ENCODE results near the gene TMCC1.
"Not testable (repeated sequence)": the region's sequence is repeated elsewhere in the genome, so short reads cannot be mapped to it uniquely, and the experiment has no call there.

Gene TMCC1

DNA sequence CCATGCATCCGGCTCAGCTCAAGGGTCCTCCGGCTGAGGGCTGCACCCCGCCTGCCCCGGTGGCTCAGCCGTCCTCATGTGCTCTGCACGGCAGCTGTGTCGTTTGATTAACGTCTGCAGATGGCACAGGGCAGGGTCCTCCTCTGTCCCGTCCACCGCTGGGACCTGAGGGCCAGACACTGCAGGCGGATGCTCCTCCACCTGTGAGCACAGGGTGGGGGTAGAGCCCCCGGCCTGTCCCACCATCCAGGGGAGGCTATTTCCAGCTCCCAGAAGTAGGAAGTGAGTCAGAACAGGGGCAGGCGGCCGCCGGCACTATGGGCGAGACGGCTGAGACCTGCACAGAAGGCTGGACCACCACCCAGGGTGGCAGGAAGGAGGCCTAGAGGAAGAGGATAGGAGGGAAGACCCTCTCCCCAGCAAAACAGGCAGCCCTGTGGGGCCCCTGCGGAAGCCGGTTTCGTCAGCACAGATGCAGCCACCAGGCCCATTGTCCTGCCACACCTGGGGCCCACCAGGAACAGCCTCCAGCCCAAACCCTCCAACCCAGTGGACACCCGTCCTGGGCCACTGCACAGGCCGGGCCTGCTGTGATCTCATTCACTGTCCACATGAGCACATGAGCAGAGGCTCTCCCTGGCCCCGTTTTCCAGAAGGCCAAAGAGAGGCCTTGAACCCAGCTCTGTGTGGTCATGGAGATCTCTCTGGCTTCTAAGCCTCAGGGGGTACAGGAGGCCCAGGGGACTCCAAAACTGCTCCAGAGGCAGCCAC, 274.4 kb downstream of the TMCC1 start:
- no peak for DNase-seq

- DNase-seq: no peak
These were observed 275.2 kb downstream of the TMCC1 start for GRCh38 chr3:129618186-129618820.

GRCh38 chr3:129617381-129618185, 275.9 kb downstream of the TMCC1 start:
- DNase-seq: no peak

DNA sequence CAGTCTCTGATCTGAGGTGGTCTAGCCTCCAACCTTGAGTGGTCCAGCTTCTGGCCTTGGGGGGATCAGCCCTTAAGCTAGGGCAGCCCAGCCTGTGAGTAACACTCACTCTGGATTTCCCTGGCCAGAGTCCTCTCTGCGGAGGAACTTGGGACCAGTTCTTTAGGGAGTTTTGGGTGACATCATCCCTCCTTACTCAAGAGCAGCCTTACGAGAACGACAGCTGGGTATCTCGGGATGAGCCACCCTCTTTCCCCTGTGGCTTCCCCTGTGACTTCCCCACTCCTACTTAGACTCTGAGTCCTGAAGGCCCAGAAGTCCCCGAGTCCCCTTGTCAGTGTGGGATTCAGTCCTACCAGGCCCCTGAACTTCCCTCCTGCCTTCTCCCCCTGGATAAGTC, 276.8 kb downstream of the TMCC1 start:
- DNase-seq: no peak

GRCh38 chr3:129616291-129616690, 277.2 kb downstream of the TMCC1 start:
- DNase-seq: no peak

GRCh38 chr3:129615751-129616281, 277.7 kb downstream of the TMCC1 start:
- no peak for DNase-seq

DNA sequence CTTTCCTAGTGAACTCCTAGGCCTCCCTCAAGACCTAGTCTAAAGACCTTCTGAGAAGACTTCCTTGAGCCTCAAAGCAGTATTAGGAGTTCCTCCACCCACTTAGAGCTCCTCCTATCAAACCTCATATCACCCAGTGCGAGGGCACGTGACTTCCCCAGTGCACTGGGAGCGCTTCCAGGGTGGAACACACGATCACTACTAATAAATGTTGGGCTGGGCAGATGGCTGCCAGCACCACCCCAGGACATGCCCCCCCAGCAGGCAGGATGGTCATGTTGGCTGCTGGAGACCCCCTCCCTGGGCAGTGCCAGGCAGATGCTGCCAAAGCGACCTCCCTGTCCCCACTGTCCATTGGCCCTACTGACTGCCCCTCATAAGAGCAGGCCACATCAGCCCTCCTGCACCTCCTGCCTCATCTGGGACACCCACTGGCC, 278.6 kb downstream of the TMCC1 start:
- DNase-seq: no peak

DNA sequence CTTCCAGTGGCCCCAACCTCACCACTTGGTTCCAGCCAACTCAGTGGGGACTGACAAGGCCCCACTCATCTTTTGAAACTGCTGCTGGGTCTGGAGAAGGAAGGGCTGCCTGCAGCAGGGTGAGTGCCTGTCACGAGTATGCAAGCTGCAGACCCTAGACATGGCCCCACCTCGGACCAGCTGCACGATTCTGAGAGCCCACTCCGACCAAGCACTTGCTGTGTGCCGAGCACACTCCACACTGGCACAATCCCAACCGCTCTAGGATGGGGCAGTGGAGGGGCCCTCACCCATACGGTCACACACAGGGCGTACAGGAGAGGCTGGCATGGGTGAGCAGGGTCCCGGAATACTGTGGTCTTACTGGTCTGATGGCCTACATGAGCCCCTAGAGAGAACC, 279.1 kb downstream of the TMCC1 start:
- DNase-seq: no peak

DNA sequence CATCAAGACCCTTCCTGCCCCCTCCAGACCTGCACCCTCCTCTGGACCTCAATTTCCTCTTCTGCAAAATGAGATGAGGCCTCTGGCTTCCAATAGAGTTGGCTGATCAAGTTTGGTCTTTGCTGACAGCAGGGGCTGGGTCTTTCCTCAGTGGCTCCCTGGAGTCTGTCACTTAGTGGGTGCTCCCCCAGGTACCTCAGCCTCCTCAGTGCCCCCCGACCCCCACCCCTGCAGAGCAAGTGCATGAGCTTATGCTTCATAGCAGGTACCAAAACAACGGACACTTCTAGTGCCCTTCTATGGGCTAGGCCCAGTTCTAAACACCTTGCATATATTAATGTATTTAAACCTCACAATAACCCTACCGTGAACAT, 280.2 kb downstream of the TMCC1 start:
- DNase-seq: no peak

DNA sequence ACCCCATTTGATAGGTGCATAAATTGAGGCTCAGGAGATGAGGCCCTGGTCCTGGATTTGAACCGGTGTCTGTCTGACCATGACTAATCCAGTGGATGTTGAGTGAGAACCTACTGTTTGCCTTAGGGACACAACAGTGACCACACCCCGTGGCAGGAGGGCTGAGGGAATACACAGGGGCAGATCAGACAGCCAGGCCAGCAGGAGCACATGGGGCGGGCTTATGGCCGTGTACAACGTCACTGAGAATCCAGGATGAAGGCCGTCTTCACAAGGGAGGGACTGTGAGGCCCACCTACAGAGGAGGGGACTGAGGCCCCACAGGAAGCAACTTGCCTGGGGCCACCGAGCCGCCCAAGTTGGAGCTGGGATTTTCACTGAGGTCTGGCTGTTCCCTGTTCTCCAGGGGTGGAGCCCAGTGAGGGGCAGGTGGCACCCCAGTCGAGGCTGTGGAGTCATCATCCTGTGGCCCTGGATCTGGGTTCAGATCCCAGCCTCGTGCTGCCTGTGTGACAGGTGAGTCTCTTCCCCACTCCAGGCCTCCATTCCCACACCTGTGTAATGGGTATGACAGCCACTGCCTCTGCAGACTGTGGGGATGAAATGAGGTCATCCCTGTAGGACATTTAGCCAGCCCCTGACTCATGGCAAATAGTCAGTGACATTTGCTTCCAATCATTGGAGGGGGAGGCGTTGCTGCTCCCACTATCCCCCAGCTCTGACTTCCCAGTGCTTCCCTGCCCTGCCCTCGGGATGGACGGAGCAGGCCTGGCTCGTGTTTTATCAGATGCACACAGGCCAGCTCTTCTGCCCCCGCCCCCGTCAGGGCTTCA, 280.8 kb downstream of the TMCC1 start:
- DNase-seq: no peak

DNA sequence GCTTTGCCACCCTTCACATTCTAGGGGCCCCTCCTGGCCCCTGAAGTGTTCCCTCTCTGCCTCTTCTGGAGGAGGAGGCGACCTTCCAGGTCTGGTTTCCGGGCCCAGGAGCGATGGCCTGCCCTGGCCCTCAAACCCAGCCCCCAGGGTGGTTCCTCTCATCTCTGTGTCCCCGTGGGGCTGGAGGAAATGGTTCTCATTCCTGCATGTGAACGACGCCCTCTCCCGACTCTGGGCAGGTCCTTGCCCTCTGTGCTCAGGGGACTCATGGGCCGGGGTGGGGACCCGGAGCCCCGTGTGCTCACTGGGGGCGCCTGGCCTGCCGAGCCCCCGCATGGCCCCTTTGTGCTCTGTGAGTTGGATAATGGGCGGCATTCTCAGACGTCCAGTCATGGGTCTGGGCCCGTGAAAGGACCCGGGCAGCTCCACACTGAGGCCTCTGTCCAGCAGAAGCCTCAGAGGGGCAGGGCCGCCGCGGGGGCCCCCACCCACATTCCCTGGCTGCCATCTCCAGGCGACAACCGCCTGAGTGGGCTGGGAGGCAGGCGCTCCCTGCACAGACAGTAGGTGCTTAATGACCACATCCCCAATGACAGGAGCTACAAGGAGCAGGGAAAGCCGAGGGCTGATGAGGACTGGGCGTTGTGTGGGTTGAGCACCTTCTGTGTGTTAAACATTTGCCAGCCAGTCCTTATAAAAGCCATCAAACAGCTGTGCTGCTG, 281.5 kb downstream of the TMCC1 start:
- no peak for DNase-seq

DNA sequence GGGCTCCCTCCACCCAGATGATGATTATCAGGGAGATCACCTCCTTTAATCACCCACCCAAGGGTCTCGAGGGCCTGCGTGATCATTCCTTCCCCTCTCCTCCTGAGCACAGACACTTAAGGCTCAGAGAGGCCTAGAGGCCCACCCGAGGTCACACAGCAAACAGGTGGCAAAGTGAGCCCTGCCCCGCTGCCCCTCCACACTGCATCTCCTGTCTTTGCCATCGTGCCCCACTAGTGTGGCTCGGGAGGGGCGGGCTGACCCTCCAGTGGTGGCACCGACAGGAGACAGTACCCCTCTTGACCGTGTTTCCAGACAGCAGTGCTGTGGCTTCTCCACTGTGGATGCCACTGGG, 282.1 kb downstream of the TMCC1 start:
- no peak for DNase-seq

GRCh38 chr3:129610794-129611445, 282.6 kb downstream of the TMCC1 start:
- not testable (repeated sequence) for DNase-seq

DNA sequence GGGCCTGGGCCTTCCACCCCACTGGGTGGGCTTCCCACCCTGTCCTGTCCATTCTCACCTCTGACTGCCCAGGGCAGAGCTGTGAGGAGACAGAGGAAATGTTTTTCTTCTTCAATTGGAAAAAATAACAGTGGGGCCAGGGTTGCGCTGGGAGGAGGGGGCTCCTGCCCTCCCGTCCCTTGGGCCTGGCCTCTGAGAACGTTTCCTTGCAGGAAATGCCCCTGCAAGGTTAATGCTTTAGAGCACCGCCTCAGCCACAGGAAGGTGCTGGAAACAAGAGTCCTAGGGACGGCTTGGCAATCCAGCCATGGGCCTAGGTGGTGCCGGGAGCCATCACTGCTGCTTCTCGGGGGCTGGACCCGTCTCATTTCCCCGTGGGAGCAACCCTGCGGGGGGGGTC, 283.2 kb downstream of the TMCC1 start:
- DNase-seq: no peak

DNA sequence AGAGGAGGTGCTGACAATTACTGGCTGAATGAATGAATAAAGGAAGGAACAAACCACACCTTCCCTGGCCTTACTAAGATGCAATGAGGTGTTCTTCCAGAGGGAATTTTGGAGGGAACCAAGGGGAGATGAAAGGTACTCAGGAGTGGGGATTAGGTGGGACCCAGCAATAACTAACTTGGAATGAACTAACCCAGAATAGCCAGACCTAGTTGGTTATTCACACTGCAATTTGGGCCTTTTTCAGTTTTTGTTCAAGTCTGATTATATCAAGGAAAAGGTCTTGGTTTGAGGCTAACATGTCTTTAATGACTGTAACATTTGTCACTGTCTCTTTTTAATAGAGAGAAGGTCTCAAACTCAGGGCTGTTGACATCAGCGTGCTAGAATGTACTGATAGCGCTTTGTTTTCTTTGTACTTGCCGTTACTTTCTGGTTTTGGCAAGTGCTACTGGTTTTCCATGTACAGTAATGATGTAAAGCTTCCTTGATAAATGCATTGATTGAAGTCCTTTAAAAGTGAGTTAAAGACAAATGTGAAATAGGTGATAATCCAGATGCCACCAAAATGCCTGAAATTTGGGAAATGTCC, 283.8 kb downstream of the TMCC1 start:
- no peak for DNase-seq

DNA sequence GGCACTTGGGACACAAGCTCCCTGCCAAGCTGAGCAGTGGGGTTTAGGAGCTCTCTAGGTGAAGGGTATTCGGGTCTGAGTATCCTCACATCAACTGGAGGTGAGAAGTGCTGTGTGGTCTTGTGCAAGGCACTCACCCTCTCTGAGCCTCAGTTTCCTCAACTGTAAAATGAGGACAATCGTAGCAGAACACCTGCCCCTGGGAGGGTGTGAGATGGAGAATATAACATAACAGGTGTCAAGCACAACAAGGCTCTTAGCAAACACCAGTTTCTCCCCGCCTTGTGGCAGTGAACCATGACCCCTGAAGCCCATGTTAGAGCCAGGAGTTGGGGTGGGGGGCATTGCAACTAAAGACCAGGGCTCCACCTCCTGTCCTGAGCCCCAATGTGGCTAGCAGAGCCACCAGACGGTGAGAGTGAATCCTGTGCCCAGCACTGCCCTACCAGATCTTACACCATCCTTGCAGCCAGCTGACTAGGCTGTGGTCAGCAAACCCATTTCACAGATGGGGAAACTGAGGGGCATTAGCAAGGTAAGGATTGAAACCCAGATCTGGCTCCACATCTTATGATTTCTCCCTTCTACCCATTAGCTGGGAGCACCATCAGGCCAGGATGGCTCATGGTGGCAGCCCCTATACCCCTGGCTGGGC, 284.4 kb downstream of the TMCC1 start:
- no peak for DNase-seq

- no peak for DNase-seq
These were observed 285.2 kb downstream of the TMCC1 start for GRCh38 chr3:129608087-129608935.

- no peak for DNase-seq
These were observed 286.0 kb downstream of the TMCC1 start for GRCh38 chr3:129607391-129608068.
